HepG2 (cell line): Measurements from ENCODE around the gene RPLP2. TPM values are rescaled to one million over a fixed set of nuclear protein-coding genes. Genes with fewer than 3 reads are reported as not detected.

Source experiments
- ATAD3A ChIP-seq: sonication (generic); formaldehyde crosslinking; IDR thresholded peaks from 2 replicates; pipeline ENCODE4 v1.4.0; 2020; ENCODE audit warnings: missing genetic modification reagents
- BRD4 ChIP-seq: sonication (generic); formaldehyde crosslinking; IDR thresholded peaks from 2 replicates; pipeline ENCODE4 v1.4.0; 2020; ENCODE audit warnings: missing genetic modification reagents
- CENPT ChIP-seq: sonication (generic); formaldehyde crosslinking; IDR thresholded peaks from 2 replicates; pipeline ENCODE4 v1.8.0; 2022; ENCODE audit warnings: low read depth, mild to moderate bottlenecking, moderate library complexity, missing genetic modification reagents
- DR1 ChIP-seq: sonication (generic); formaldehyde crosslinking; IDR thresholded peaks from 2 replicates; pipeline ENCODE4 v1.8.0; 2021; ENCODE audit warnings: mild to moderate bottlenecking, missing genetic modification reagents, inconsistent platforms
- HNRNPLL ChIP-seq: fragments of 200-400 bp; formaldehyde crosslinking; IDR thresholded peaks from 2 replicates; pipeline ENCODE4 v1.6.1; 2017; ENCODE audit warnings: mild to moderate bottlenecking, low read depth, low read length; ENCODE audit not compliant: poor library complexity, severe bottlenecking
- HOXA3 ChIP-seq: sonication (generic); formaldehyde crosslinking; IDR thresholded peaks from 2 replicates; pipeline ENCODE4 v1.5.0; 2020; ENCODE audit warnings: missing genetic modification reagents
- HOXD1 ChIP-seq: sonication (generic); formaldehyde crosslinking; IDR thresholded peaks from 2 replicates; pipeline ENCODE4 v1.5.0; 2020; ENCODE audit warnings: missing genetic modification reagents
- MATR3 ChIP-seq: sonication (generic); formaldehyde crosslinking; IDR thresholded peaks from 2 replicates; pipeline ENCODE4 v1.4.0; 2020; ENCODE audit warnings: missing genetic modification reagents
- MTA1 ChIP-seq: sonication (generic); formaldehyde crosslinking; IDR thresholded peaks from 2 replicates; pipeline ENCODE4 v1.4.0; 2020; ENCODE audit warnings: missing genetic modification reagents, mild to moderate bottlenecking, borderline replicate concordance
- REPIN1 ChIP-seq: sonication (generic); formaldehyde crosslinking; IDR thresholded peaks from 2 replicates; pipeline ENCODE4 v1.8.0; 2022; ENCODE audit warnings: missing genetic modification reagents, low read depth, mild to moderate bottlenecking, borderline replicate concordance
- SKI ChIP-seq: fragments of 450-650 bp; IDR thresholded peaks from one replicate; pipeline ENCODE4 v1.6.1; 2018; ENCODE audit warnings: mild to moderate bottlenecking; ENCODE audit not compliant: partially characterized antibody
- SOX13 ChIP-seq, 3 experiments: fragments of 450-650 bp in 1 of 3; sonication (generic) in 1 of 3; formaldehyde crosslinking in 1 of 3; IDR thresholded peaks in 2 of 3; conservative IDR thresholded peaks in 1 of 3; 2 replicates each; pipeline versions ENCODE4 v1.5.0 to v1.6.1; 2016 to 2020; ENCODE audit warnings: antibody characterized with exemption in 1 of 3, mild to moderate bottlenecking in 1 of 3, missing compliant biosample characterization in 1 of 3, missing genetic modification reagents in 1 of 3, moderate library complexity in 1 of 3
- SRSF1 ChIP-seq: fragments of 200-400 bp; formaldehyde crosslinking; optimal IDR thresholded peaks from 2 replicates; pipeline ENCODE3; 2017; ENCODE audit warnings: mild to moderate bottlenecking, low read depth, low read length, moderate library complexity
- STAG1 ChIP-seq: sonication (generic); formaldehyde crosslinking; IDR thresholded peaks from 2 replicates; pipeline ENCODE4 v1.4.0; 2020; ENCODE audit warnings: missing genetic modification reagents
- YEATS2 ChIP-seq: sonication (generic); formaldehyde crosslinking; IDR thresholded peaks from 2 replicates; pipeline ENCODE4 v1.4.0; 2020; ENCODE audit warnings: missing genetic modification reagents, borderline replicate concordance
- ZBTB33 ChIP-seq: sonication (generic); formaldehyde crosslinking; IDR thresholded peaks from 2 replicates; pipeline ENCODE4 v1.4.0; 2020; ENCODE audit warnings: missing genetic modification reagents
- ZFX ChIP-seq: sonication (generic); formaldehyde crosslinking; IDR thresholded peaks from 2 replicates; pipeline ENCODE4 v1.4.0; 2020; ENCODE audit warnings: mild to moderate bottlenecking, low read depth, missing genetic modification reagents, moderate library complexity
- ZNF251 ChIP-seq: sonication (generic); formaldehyde crosslinking; IDR thresholded peaks from 2 replicates; pipeline ENCODE4 v1.9.0; 2021; ENCODE audit warnings: mild to moderate bottlenecking, missing genetic modification reagents
- ZNF292 ChIP-seq: sonication (generic); formaldehyde crosslinking; IDR thresholded peaks from 2 replicates; pipeline ENCODE4 v1.8.1; 2022; ENCODE audit warnings: mild to moderate bottlenecking, low read depth, missing genetic modification reagents, borderline replicate concordance
- ZNF335 ChIP-seq: sonication (generic); formaldehyde crosslinking; IDR thresholded peaks from 2 replicates; pipeline ENCODE4 v1.4.0; 2020; ENCODE audit warnings: missing genetic modification reagents
- ZNF350 ChIP-seq: sonication (generic); formaldehyde crosslinking; IDR thresholded peaks from 2 replicates; pipeline ENCODE4 v1.4.0; 2020; ENCODE audit warnings: mild to moderate bottlenecking, low read depth, missing genetic modification reagents, borderline replicate concordance
- ZNF572 ChIP-seq: sonication (generic); formaldehyde crosslinking; IDR thresholded peaks from 2 replicates; pipeline ENCODE4 v1.5.1; 2020; ENCODE audit warnings: mild to moderate bottlenecking, missing genetic modification reagents
- polyA plus RNA-seq, 8 experiments: library from polyadenylated mRNA; depleted of rRNA in 3 of 8; stranded (reverse) in 7 of 8; unstranded in 1 of 8; fragments of >200 nt; fragmentation: Illumina TruSeq in 4 of 8; extraction: Trizol in 4 of 8; gene quantifications; 2 replicates each; pipeline versions ENCODE4 v1.2.1 to v1.2.3, GENCODE V29; 2011 to 2016; ENCODE audit warnings: low read depth in 4 of 8, missing spikeins in 1 of 8, mixed read lengths in 1 of 8; ENCODE audit not compliant: insufficient read depth in 1 of 8
- total RNA-seq, 5 experiments: library from RNA; depleted of rRNA; stranded (reverse); fragments of >200 nt; fragmentation: Illumina TruSeq; extraction: Trizol; gene quantifications; 2 replicates each; pipeline ENCODE4 v1.2.3, GENCODE V29; 2016; ENCODE audit warnings: low read depth in 1 of 5
- TF ChIP-seq, protein P1 (sequence below): IDR thresholded peaks from 2 replicates; pipeline ENCODE4 v1.6.1; 2016; ENCODE audit warnings: missing genetic modification reagents, missing compliant biosample characterization
- TF ChIP-seq, protein P2 (sequence below): sonication (generic); formaldehyde crosslinking; IDR thresholded peaks from 2 replicates; pipeline ENCODE4 v1.8.1; 2023; ENCODE audit warnings: mild to moderate bottlenecking, moderate library complexity, missing genetic modification reagents

RPLP2 gene
- total and polyA plus RNA-seq, 2 of the 13 experiments (the other 11 are each of a cell fraction or from before 2014, with no cell fraction given), result 978 to 2,106 TPM

GRCh38 chr11:827146-827896 is 17.6 kb downstream of the RPLP2 start (continued):
- TF ChIP-seq ATAD3A (CRISPR knock-in tag), result no peak
- TF ChIP-seq MATR3 (CRISPR knock-in tag), result no peak
- TF ChIP-seq, protein P1, sequence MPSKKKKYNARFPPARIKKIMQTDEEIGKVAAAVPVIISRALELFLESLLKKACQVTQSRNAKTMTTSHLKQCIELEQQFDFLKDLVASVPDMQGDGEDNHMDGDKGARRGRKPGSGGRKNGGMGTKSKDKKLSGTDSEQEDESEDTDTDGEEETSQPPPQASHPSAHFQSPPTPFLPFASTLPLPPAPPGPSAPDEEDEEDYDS, result no peak
- peak; percentile 63; the same call in 1 of the 2 replicates for TF ChIP-seq MTA1 (CRISPR knock-in tag)
- no peak for TF ChIP-seq SOX13 (IDR thresholded peaks at IDR 0.05)
- TF ChIP-seq SOX13 (CRISPR knock-in tag; conservative IDR thresholded peaks at IDR 0.05 in 1 of 2, IDR thresholded peaks at IDR 0.05 in 1 of 2), result peak in 1 of 2 experiments; percentile 44; a peak in 2 of 4 replicates
- peak; percentile 63; the same call in 1 of the 2 replicates for TF ChIP-seq REPIN1 (CRISPR knock-in tag)
- TF ChIP-seq ZNF292 (CRISPR knock-in tag), result peak; percentile 33; the same call in 1 of the 2 replicates
- TF ChIP-seq BRD4 (CRISPR knock-in tag), result peak; percentile 62
- TF ChIP-seq ZFX (CRISPR knock-in tag), result peak; percentile 90
- TF ChIP-seq ZNF251 (CRISPR knock-in tag), result no peak
- peak; percentile 30; the same call in 1 of the 2 replicates for TF ChIP-seq HOXA3 (CRISPR knock-in tag)
- peak; percentile 57; the same call in 1 of the 2 replicates for TF ChIP-seq DR1
- TF ChIP-seq HNRNPLL, result peak; percentile 83
- TF ChIP-seq, protein P2, sequence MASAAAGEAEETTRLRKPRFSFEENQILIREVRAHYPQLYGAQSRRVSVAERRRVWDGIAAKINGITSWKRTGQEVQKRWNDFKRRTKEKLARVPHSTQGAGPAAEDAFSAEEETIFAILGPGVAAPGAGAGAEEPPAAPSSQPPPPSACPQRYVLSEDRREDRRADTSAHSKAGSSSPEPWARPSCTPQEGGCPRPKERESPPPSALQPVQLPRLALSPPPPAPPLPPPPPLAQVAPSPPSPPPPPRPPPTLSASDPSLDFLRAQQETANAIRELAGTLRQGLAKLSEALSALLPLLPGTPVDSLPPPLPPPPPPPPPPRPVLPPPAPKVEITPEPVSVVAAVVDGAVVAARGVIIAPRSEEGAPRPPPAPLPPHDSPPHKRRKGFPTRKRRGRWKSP (CRISPR knock-in tag), result 0 out of 2 replicates have a peak, but pooled peaks have one; percentile 44
- peak; percentile 77 for TF ChIP-seq SKI
- 0 out of 2 replicates have a peak, but pooled peaks have one; percentile 39 for TF ChIP-seq ZNF335 (CRISPR knock-in tag)
- TF ChIP-seq STAG1 (CRISPR knock-in tag), result peak; percentile 25; the same call in 1 of the 2 replicates
- TF ChIP-seq ZBTB33 (CRISPR knock-in tag), result peak; percentile 37; the same call in 1 of the 2 replicates
- TF ChIP-seq SRSF1, result no peak
- 0 out of 2 replicates have a peak, but pooled peaks have one; percentile 80 for TF ChIP-seq ZNF572 (CRISPR knock-in tag)
- peak; percentile 77 for TF ChIP-seq ZNF350 (CRISPR knock-in tag)
- peak; percentile 63 for TF ChIP-seq YEATS2 (CRISPR knock-in tag)
- TF ChIP-seq HOXD1 (CRISPR knock-in tag), result 0 out of 2 replicates have a peak, but pooled peaks have one; percentile 9
- no peak for TF ChIP-seq CENPT (CRISPR knock-in tag)
